Vagina (tissue), 2 donors: ENCODE results near the gene SSNA1. TPM values are rescaled to one million over a fixed set of nuclear protein-coding genes. Genes with fewer than 3 reads are reported as not detected.

Experiments
- DNase-seq, 2 donors: peaks; one replicate each; pipeline ENCODE4 v3.0.0-alpha.2; 2017; ENCODE audit errors: extremely low spot score in 2 of 2
- H3K27ac ChIP-seq: fragments of 200-600 bp; sonication (generic); one replicate; pipeline ENCODE4 v1.5.1; 2019
- H3K27me3 ChIP-seq: fragments of 200-600 bp; sonication (generic); one replicate; pipeline ENCODE4 v1.5.1; 2019
- H3K36me3 ChIP-seq, 2 donors: fragments of 200-600 bp; sonication (generic); one replicate each; pipeline ENCODE4 v1.5.1; 2017 to 2019
- H3K4me1 ChIP-seq: fragments of 200-600 bp; sonication (generic); one replicate; pipeline ENCODE4 v1.5.1; 2019
- H3K4me3 ChIP-seq, 2 donors: fragments of 200-600 bp; sonication (generic); 1 replicate in 1 of 2; 2 replicates in 1 of 2; pipeline ENCODE4 v1.5.1; 2016 to 2019
- H3K9me3 ChIP-seq: fragments of 200-600 bp; sonication (generic); one replicate; pipeline ENCODE4 v1.5.1; 2019
- POLR2A ChIP-seq, 2 donors: fragments of 450-650 bp; IDR thresholded peaks; one replicate each; pipeline ENCODE4 v1.6.1; 2017; ENCODE audit warnings: antibody characterized with exemption in 2 of 2, mild to moderate bottlenecking in 2 of 2, moderate library complexity in 2 of 2
- POLR2AphosphoS5 ChIP-seq, 2 donors: sonication (generic); formaldehyde crosslinking; IDR thresholded peaks; one replicate each; pipeline ENCODE4 v1.9.0; 2017; ENCODE audit warnings: antibody characterized with exemption in 2 of 2, mild to moderate bottlenecking in 2 of 2, low read depth in 1 of 2; ENCODE audit not compliant: insufficient read depth in 1 of 2
- intact Hi-C: fragments of 100-400 bp; cut with DNase I; formaldehyde crosslinking; loops from one replicate; pipeline ENCODE4 v1.15.1; 2023
- total RNA-seq: library from RNA; depleted of rRNA; stranded (reverse); fragments of >200 nt; gene quantifications from one replicate; pipeline ENCODE4 v1.2.3, GENCODE V29; 2016
- TF ChIP-seq, protein P1 (sequence below), 3 experiments: fragments of 450-650 bp in 2 of 3; fragments of 200-600 bp in 1 of 3; sonication (generic) in 1 of 3; IDR thresholded peaks; one replicate each; pipeline ENCODE4 v1.5.1; 2017 to 2019; ENCODE audit warnings: antibody characterized with exemption in 3 of 3, mild to moderate bottlenecking in 2 of 3, moderate library complexity in 2 of 3

The SSNA1 gene
- total RNA-seq, 1 donor from 2014 or later, result 49.8 TPM

DNA sequence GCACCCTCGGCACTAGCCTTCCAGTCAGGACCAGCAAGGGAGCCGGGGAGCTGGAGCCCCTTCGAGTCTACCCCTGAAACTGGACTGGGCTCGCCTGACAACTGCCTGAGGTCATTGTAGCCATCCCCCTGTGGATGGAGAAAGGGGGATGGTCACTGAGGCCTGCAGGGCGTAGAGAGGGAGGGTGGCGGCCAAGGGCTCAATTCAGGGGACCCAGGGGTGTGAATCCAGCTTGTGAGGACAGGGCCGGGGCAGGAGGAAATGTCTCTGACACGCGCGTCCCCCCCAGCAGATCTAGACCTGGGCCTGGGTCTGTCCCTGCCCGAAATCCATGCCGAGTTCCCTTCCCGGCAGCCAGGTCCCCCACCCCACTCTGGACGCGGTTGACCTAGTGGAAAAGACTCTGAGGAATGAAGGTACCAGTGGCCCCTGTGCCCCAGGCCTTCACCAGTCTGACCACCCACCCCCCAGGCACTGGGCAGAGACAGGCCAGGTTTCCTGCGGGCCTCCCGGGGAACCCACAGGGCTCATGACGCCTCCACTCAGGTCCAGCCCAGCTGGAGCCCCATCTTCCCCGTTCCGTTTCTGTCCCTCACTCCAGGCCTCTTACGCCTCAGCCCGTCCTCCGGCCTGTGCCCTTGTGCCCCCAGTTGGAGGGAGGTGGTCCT is 43.0 kb downstream of the SSNA1 start:
- H3K27ac ChIP-seq, result no peak overlapping the region
- H3K4me1 ChIP-seq, result peaks cover 22% of the 10 kb centered on the region
- peaks cover 4% of the 10 kb centered on the region for H3K27me3 ChIP-seq
- H3K4me3 ChIP-seq, result no peak overlapping the region
- intact Hi-C loops, result no loop called here
- DNase-seq, result no peak
- no peaks in the 10 kb centered on the region for H3K36me3 ChIP-seq
- H3K9me3 ChIP-seq, result no peaks in the 10 kb centered on the region
- TF ChIP-seq POLR2A (IDR thresholded peaks at IDR 0.05) (no peak), POLR2AphosphoS5 (IDR thresholded peaks at IDR 0.05; ENCODE audit: insufficient read depth in 1 of 2, low read depth in 1 of 2) (no peak)
- TF ChIP-seq, protein P1, sequence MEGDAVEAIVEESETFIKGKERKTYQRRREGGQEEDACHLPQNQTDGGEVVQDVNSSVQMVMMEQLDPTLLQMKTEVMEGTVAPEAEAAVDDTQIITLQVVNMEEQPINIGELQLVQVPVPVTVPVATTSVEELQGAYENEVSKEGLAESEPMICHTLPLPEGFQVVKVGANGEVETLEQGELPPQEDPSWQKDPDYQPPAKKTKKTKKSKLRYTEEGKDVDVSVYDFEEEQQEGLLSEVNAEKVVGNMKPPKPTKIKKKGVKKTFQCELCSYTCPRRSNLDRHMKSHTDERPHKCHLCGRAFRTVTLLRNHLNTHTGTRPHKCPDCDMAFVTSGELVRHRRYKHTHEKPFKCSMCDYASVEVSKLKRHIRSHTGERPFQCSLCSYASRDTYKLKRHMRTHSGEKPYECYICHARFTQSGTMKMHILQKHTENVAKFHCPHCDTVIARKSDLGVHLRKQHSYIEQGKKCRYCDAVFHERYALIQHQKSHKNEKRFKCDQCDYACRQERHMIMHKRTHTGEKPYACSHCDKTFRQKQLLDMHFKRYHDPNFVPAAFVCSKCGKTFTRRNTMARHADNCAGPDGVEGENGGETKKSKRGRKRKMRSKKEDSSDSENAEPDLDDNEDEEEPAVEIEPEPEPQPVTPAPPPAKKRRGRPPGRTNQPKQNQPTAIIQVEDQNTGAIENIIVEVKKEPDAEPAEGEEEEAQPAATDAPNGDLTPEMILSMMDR (IDR thresholded peaks at IDR 0.05), result no peak

DNA sequence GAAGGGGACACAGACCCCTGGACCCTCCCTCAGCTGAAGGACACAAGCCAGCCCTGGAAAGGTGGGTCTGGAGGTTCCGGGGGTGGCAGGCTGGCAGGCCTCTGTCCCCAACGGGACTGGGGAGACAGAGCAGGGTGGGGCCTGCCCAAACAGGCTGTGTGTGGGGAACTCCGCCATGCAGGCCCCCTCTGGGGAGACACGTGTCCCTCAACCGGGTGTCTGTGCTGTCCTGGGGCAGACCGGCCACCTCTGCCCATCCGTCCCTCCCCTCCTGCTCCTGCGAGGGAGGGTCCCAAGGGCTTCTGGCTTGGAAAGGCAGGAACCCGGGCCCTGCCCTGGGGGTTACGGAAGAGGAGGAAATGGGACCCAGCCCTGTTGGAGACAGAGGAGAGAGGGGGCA is 43.6 kb downstream of the SSNA1 start:
- H3K4me1 ChIP-seq, result peaks cover 23% of the 10 kb centered on the region
- H3K27ac ChIP-seq, result no peak overlapping the region
- peaks cover 4% of the 10 kb centered on the region for H3K27me3 ChIP-seq
- TF ChIP-seq, protein P1 (IDR thresholded peaks at IDR 0.05), result no peak
- no peak for TF ChIP-seq POLR2A (IDR thresholded peaks at IDR 0.05)
- no peak for TF ChIP-seq POLR2AphosphoS5 (IDR thresholded peaks at IDR 0.05; ENCODE audit: insufficient read depth in 1 of 2, low read depth in 1 of 2)
- H3K36me3 ChIP-seq, result no peaks in the 10 kb centered on the region
- no peaks in the 10 kb centered on the region for H3K9me3 ChIP-seq
- intact Hi-C loops, result no loop called here
- H3K4me3 ChIP-seq, result no peak overlapping the region
- DNase-seq, result no peak

DNA sequence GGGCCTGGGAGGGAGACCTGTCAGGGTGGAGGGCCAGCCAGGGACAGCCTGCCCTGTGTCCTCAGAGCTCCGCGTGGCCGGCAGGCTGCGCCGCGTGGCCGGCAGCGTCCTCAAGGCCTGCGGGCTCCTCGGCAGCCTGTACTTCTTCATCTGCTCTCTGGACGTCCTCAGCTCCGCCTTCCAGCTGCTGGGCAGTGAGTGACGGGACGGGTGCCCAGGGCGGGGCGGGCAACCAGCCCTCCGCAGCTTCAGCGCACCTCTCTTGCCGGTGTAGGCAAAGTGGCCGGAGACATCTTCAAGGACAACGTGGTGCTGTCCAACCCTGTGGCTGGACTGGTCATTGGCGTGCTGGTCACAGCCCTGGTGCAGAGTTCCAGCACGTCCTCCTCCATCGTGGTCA is 44.0 kb downstream of the SSNA1 start:
- peaks cover 4% of the 10 kb centered on the region for H3K27me3 ChIP-seq

DNA sequence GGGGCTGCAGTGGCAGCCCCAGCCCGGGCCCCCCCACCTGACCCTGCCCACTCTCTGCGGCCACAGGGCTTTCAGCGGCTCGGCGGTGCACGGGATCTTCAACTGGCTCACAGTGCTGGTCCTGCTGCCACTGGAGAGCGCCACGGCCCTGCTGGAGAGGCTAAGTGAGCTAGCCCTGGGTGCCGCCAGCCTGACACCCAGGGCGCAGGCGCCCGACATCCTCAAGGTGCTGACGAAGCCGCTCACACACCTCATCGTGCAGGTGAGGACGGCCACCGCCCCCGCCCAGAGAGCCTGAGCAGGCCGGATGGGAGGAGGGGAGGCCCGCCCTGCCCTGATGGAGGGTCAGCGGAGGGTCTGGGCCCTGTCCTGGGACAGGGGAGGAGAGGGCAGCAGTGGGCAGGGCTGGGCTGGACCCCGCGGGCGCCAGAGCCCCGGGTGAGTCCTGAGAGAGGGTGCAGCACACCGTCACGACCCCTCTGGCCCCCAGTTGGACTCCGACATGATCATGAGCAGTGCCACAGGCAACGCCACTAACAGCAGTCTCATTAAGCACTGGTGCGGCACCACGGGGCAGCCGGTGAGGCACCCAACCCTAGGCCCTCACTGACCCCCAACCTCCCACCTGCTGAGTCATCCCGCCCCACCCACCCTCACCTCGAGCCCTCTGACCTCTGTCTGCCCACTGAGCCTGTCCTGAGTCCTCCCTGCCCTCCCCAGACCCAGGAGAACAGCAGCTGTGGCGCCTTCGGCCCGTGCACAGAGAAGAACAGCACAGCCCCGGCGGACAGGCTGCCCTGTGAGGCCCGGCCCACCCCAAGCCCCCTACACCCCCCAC is 44.9 kb downstream of the SSNA1 start:
- Histone ChIP-seq H3K4me1 (peaks cover 24% of the 10 kb centered on the region), H3K36me3 (no peaks in the 10 kb centered on the region), H3K27ac (no peak overlapping the region), H3K9me3 (no peaks in the 10 kb centered on the region), H3K27me3 (peaks cover 4% of the 10 kb centered on the region), H3K4me3 (no peak overlapping the region)
- no peak for DNase-seq
- TF ChIP-seq POLR2AphosphoS5 (IDR thresholded peaks at IDR 0.05; ENCODE audit: insufficient read depth in 1 of 2, low read depth in 1 of 2) (no peak), POLR2A (IDR thresholded peaks at IDR 0.05) (no peak)
- TF ChIP-seq, protein P1 (IDR thresholded peaks at IDR 0.05), result no peak
- intact Hi-C loops, result no loop called here

More for the DNA sequence above, 44.0 kb downstream of the SSNA1 start:
- Histone ChIP-seq H3K36me3 (no peaks in the 10 kb centered on the region), H3K27ac (no peak overlapping the region), H3K9me3 (no peaks in the 10 kb centered on the region), H3K4me1 (peaks cover 23% of the 10 kb centered on the region), H3K4me3 (no peak overlapping the region)
- TF ChIP-seq POLR2AphosphoS5 (IDR thresholded peaks at IDR 0.05; ENCODE audit: insufficient read depth in 1 of 2, low read depth in 1 of 2) (no peak), POLR2A (IDR thresholded peaks at IDR 0.05) (no peak)
- TF ChIP-seq, protein P1 (IDR thresholded peaks at IDR 0.05), result no peak
- intact Hi-C loops, result no loop called here
- DNase-seq, result no peak
